A204.1 (cell line): ENCODE data around the gene ASXL3.

ENCODE experiments used
- FAIRE-seq: peaks from 2 replicates; lab custom pipeline; 2012; peaks lifted over from hg19 to GRCh38; lab: Jason Lieb, UNC

Gene ASXL3

DNA sequence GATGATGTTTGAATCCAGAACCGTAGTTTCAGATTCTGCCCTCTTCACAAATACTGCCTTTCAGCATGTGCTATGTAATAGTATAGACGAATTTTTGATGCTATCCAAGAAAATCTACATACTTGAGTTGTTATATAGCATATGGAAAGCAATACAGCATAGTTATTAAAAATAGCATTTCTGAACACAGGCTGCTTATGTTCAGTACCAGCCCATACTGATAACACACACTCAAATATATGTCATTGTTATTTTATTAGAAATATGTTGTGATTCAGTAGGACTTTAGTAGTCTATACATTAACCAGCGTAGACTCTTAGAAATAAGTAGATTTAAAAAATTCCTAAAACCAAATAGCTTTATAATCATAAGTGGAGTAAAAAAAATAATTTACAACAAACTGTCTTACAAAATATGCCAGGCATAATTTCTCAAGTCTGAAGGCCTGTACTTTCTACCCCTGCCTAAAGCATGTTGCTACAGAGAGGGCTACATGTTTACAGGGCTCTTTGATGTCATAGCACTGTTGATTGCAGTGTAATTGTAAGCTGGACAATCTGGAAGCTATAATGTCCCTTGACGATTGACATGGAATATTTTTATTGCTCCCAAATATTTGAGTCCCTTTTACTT, 86.3 kb downstream of the ASXL3 start:
- FAIRE-seq = no peak

DNA sequence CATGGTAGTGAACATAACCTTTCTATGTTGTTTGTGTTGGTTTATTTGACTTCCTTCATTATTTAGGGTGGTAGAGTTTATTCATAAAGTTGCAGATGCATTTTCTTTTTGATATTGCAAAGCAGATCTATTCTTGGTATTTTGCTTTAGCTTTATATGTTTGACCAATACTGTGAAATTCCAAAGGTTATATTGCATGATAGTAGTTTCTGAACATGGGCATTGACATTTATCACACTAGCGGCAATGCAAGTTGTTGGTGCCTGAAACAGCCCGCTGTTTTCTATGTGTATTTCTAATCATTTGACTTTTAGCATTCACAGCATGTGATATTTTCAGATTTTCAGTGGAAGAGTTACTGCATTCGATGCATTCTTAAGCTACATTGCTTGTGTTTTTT, 87.2 kb downstream of the ASXL3 start:
- no peak for FAIRE-seq

DNA sequence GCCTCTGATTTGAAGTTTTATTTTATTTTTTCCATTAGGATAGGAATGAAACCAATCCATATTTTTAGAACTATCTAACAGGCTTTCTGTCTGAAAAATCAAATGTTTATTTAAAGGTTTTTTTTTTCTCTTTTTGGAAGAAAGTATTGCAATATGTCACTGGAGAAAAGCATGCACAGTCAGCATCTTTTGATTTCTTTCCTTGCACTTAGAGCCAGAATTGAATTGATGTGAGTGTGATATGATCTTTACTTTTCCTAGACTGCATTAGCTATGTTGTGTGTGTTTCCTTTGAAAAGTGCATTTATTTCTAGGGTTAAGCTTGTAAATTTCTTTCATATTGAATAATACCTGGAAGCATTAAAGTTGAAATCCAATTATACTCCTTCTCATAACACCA, 87.6 kb downstream of the ASXL3 start:
- FAIRE-seq = no peak

DNA sequence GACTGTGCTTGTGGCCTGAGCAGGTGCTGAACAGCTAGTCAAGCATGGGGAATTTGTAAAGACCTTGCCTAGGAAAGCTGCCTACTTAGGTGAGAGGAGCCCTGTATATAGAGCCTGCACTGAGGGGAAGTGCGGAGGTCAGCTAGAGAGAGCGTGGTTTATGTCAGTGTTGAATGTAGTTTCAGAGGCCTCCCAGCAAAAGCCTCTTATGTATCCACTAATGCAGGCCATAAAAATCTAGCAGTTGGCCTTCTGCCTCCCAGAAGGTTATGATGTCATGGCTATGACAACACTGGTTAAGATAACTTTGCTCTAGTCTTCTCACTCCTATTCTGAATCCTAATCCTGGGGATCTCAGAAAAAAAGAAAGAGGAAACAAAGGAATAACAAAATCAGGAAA, 88.9 kb downstream of the ASXL3 start:
- no peak for FAIRE-seq

DNA sequence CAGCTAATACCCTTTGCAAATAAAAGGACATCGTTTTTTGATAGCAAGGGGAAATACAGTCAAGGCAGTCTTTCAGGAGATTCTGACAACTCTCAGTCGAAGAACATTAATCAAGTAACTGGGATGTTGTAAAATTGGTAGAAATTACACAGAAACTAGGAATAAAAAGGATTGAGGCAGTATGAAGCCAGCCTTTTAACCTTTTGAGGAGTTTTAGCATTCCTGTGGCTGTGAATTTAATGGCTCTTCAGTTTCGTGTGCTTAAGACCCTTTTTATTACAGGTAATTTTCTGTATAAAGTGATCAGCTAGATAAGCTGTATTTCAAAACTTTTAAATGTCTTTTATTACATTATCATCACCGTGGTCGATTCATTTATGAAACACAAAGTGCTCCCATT, 91.6 kb downstream of the ASXL3 start:
- no peak for FAIRE-seq

DNA sequence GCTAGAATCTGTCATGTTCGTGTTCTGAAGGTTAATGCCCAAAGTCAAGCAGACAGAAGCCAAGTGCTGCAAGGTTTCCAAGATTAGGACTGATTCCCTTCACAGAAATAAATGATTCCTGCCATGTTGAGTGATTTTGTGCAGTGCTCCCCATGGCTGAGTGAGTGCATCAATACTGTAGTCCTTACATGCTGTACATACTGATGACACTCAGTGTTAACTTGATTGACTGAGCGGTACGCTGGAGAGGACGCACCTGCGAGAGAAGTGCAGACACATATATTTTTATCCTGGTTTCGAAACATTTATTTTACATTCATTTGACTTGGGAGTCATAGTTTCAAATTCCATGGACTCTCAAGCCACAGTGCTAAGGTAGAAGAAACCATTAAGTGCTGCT, 92.0 kb downstream of the ASXL3 start:
- no peak for FAIRE-seq

DNA sequence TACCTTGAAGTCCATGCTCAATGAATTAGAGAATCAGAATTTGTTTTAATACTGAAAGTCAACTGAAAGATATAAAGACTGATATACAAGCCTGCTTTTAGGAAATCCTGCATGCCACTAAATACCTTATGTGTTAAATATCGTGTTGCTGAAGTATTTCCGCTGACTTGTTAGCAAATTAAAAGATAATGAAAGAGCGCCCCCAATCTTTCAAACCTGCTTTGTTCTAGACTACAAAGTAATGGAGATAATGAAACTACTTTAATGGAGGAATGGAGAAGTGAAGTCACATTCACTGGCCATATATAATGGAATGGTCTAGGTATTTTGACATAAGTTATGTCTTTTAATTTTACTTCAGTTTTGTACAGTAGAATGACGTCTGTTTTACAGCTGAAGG, 95.7 kb downstream of the ASXL3 start:
- no peak for FAIRE-seq

DNA sequence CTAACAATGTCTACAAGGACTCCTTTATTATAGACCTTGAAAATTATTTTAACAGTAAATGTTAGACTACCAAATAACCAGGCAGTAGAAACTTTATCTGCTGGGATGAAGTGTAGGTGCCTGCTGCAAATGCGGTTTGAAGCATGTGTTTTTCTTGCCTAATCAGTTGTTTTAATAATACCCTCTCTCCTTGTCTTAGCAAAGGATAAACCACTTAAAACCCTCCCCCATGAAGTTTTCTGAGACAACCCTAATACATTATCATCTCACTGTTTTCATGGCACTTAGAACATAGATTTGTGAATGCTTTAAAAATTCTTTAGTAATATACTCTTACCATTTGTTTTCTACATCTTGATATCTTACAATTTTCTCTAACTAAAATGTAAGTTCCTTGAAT, 98.6 kb downstream of the ASXL3 start:
- no peak for FAIRE-seq

DNA sequence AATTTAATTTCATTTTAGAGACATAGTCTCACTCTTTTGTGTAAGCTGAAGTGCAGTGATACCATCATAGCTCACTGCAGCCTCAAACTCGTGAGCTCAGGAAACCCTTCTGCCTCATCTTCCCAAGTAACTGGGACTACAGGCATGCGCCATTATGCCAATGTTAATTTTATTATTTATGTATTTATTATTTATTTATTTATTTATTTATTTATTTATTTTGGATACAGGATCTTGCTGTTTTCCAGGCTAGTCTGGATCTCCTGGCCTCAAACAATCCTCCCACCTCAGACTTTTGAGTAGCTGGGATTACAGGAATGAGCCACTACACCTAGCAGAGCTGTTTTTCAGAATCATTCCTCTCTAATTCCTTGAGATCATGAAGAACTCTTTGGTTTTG, 99.9 kb downstream of the ASXL3 start:
- no peak for FAIRE-seq

DNA sequence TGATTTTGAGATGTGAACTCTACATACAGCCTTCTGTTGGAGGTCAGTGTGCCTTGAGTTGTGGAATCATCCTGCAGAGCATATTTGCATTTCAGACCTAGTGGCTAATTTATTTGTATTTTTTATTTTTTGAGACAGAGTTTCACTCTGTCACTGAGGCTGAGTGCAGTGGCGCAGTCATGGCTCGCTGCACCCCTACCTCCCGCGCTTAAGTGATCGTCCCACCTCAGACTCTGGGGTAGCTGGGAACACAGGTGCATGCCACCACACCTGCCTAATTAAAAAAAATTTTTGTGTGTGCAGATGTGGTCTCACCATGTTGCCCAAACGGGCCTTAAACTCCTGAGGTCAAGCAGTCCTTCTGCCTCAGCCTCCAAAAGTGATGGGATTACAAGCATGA, 104.4 kb downstream of the ASXL3 start:
- no peak for FAIRE-seq

DNA sequence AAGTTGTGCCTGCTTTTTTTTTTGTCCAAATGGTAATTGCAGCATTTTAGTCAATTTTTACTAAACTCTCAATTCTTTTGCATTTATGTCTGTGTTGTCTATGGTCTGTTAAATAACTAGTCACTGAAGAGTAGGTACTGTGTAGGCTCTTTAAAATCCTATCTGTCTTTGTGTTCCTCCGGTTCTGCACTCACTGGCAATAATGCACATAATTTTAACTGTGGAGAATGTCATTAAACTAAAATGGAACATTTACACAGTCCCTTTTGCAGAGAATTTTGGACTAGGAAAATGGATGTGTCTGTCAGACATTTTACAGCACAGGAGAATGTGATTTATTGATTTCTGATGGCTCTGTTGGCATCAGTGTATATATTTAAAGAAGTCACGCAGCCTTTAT, 116.6 kb downstream of the ASXL3 start:
- FAIRE-seq = no peak

DNA sequence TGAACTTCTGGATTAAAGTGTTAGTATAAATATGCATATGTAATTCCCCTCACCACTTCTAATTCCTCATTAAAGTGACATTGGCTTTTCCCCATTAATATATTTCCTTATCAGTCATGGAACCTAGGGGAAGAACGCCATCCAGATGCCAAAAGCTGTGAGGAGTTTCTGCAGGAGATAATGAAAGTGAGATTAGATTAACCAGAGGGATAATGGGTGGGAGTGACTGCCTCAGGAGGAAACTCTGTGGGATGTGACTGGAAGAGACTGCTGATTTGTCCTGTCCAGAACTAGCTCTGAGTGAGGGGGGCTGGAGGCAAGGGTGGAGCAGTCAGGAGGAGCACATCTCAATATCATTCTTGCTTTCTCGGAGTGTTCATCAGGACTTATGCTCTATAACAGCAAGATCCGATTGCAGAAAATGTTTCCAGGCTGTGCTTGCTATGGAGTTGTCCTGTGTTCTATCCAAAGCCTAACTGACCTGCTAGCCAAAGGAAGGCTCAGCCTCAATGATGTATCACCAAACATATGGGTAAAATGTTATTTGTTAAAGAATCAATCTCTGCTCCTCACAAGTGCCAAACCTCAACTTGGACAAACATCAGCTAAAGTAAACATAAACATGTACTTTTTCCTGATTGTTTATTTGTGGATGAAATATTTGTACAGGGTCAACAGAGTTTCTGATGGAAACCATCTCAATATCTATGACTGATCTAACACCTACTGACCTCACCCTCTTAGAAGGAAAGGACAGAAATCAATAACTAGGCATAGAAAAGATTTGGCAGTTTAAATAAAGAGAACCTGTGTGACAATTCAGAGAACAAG, 118.5 kb downstream of the ASXL3 start:
- FAIRE-seq = no peak

DNA sequence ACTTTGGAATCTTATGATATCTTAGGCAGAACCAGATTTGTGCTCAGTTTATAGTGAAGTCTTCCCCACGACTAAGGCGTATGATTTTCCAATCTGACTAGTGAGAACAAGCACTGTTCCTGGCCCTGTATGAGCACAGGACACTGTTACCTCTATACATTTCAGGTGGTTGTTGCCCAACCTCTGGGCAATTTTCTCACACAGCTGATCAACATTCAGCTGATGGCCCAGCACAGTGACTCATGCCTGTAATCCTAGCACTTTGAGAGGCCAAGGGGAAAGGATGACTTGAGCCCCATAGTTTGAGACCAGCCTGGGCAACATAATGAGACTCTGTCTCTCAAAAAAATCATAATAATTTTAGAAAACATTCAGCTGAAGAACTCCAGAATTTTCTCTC, 119.5 kb downstream of the ASXL3 start:
- no peak for FAIRE-seq

DNA sequence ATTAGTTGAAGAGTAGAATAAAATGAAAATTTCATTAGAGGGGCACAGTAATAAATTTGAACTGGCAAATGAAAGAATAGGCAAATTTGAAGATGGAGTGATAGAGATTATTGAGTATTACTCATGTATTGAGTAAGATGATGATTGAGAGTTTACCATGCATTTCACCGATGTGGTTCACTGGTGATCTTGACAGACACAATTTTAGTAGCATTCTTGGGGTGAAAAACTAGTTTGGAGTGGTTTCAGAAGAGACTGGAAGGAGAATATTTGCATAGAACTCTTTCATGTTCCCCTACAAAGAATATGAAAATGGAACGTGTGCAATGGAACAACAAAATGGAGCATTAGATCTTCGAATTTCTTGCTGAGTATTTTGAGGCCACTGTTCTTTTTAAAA, 121.4 kb downstream of the ASXL3 start:
- FAIRE-seq = no peak

DNA sequence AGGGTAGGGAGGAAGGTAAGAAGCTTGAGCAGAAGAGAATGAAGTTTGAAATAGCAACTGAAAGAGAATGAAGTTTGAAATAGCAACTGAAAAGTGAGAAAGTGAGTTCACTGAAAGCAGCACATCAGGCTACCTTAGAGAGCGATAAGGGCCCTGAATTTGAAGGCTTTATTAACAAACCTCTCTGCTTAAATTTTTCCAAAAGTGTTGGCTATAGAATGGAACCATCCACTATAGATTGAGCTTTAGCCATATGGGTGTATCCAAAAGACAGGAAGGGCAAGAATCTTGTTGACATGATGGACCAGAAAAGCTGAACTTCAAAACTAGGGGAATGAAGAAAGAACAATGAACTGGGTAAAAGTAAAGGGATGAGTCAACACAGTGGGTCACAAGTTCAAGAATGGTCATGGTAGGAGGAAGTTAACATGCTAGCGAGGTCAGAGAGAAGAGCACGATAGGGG, 122.5 kb downstream of the ASXL3 start:
- no peak for FAIRE-seq

DNA sequence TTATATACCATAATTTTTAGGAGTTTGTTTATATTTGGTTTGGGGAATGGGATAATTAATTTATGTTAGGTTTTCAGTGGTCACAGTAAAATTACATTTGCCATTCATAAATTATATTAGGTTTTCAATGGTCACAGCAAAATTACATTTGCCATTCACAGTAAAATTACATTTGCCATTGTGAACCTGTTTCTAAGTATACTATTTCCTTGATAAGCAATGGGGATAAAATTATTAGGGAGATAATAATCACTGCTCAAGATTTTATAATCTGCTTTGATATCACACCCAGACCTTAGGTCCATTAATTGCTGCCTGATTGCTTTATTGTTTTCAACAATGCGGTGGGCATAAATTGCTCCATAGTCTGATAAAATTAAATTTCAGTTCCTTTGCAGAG, 124.6 kb downstream of the ASXL3 start:
- no peak for FAIRE-seq

DNA sequence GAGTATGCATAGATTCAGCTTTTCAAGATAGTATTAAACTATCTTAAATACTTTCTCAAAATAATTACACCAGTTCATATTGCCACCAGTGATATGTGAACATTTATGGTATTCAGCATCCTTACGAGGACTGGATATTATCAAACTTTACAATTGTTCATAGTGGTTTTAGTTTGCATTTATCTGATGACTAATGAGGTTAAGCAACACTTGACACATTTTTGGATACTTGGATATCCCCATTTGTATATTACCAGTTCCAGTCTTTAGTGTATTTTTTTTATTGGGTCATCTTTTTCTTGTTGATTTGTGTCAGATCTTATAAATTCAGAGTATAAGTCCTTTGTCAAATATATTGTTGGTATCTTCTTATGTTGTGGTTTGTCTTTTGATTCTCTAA, 128.4 kb downstream of the ASXL3 start:
- no peak for FAIRE-seq

DNA sequence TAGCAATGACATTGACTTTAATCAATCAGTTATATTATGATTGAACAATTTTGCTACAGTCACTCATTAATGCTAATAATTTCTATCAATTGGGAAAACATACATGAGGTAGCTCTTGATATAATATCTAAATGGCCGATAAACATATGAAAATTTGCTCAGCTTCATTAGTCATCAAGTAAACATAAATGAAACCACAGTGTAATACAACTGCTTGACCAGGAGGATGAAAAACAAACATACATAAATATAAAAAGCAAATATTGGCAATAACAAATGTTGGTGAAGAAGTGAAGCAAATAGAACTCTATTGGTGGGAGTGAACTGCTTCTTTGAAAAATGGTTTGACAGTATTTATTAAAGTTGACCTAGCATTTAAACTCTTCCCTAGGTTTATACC, 130.9 kb downstream of the ASXL3 start:
- no peak for FAIRE-seq

DNA sequence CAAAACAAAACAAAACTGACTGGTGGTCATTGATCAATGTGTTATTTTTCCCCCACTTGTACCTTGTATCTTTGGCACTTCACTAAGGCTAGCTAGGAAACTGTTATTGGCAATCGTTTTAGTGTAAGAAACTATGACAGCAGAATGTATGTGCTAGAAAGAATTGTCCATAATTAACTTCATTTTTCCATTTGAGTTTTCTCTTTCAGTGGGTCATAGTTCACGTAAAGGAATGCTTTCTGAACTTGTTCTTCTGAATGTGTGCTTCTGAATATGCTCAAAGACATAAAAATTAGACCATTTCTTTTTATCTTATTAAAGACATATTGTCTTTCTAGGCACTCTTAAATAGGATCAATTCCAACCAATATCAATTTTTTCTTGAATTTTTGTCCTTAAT, 132.2 kb downstream of the ASXL3 start:
- no peak for FAIRE-seq

DNA sequence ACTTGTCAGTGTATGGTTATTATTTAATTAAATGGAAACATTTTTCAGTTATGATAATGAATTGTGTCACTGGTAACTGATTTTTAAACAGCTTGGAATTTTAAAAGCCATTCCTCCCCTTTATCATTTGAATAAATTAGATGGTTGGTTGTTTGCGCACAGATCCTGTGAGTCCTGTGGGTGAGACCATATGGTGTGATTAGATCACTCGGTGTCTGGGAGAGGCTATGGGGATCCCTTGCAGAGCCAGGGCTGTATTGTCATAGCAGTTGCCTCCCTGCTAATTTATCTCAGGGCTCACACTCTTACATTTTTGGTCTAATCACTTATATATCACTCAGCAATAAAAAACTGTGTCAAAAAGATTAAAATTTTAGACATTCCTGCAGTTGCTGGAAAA, 133.5 kb downstream of the ASXL3 start:
- FAIRE-seq = no peak

DNA sequence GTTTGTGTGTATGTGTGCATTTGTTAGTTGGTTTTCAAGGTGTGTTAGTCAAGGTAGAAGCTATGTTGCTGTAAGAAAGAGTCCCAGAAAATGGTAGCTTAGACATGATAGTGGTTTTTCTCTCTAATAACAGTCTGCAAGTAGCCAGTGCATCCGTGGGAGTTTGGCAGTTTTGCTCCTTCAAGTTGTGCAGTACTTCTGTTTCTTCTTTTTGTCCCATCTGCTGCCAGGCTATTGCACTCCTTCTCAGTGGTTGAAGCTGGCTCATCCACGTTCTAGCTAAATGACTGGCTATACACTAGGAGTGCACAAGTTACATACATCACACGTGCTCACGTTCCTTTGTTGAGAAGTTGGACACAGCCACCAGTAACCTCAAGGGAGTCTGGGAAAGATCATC, 134.7 kb downstream of the ASXL3 start:
- no peak for FAIRE-seq

DNA sequence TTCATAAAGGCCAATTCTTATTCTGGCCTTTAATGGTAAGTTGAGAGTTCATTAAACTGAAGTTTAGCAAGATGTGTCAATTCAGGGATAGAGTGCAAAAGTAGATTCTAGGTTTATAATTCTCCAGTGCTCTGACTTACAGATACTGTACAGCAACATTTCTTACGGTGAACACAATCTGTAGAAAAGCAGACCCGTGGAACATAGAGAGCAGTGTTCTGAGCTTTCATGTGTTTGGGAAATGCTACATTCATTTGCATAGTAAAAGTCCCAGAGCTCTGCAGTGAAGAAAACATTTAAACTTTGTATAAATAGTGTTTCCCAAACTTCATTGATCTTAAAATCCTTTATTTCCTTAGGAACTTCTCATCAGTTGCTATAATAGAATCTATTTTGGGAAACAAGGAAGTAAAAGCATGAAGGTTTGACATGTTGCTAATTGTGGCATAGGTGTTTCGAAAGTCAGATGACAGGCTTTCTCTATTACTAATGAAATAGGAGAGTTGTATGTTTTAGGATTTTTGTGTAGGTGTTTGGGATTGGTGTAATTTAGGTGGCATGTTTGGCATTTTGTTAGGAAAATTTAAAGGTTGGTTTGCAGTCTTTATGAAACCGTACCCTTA, 138.2 kb downstream of the ASXL3 start:
- no peak for FAIRE-seq

DNA sequence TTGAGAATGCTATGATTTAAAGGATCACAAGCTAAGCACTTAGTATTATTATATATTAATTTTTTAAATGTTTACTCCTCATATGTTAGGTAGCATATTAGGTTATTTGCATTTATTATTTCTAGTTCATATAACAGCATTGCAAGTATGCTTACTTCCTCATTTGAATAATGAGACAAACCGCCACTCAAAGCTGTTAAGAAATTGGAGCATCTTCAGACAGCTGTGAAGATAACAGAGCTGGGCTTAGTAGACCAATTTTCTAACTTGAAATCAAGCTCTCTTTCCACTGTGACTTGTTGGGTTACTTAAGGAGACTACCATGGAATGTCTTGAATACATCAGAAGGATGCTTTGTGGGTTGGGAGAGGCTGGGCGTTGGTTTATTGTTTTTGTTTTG, 139.3 kb downstream of the ASXL3 start:
- no peak for FAIRE-seq

DNA sequence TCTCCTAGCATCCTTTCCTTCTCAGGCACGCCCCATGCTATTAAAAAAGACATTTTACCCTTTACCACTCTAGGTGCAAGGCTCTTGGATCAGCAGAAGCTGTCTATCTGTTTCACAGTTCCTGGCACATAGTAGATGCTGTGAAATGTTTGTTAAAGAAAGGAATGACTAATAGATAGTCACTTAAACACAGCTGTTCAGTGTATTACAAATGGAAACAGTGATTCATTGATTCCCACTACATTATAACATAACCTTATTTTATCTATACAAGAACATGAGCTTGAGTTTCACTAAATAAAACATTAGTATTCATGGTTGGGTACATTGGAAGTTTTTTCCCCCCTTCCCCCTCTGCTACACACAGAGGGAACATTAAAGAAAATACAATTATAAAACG, 142.1 kb downstream of the ASXL3 start:
- FAIRE-seq = no peak
